NCI-H128 (cell line): ENCODE measurements around the gene COL21A1.
"Not testable (repeated sequence)": the region's sequence is repeated elsewhere in the genome, so short reads cannot be mapped to it uniquely, and the experiment has no call there.

Source experiments
- DNase-seq: peaks from one replicate; lab custom pipeline; 2025; ENCODE audit not compliant: unreplicated experiment; lab: John Stamatoyannopoulos, UW

COL21A1 gene

GRCh38 chr6:56019973-56020372 lies 227.4 kb downstream of the COL21A1 start:
- no peak for DNase-seq

- no peak for DNase-seq
Observed at GRCh38 chr6:56017198-56017597, 230.2 kb downstream of the COL21A1 start.

GRCh38 chr6:56014039-56014438 lies 233.3 kb downstream of the COL21A1 start:
- DNase-seq = not testable (repeated sequence)

GRCh38 chr6:56009636-56010035 lies 237.7 kb downstream of the COL21A1 start:
- no peak for DNase-seq
